HG02759 (cell line): ENCODE results near the gene RAB3GAP1.

ENCODE experiments used
- ATAC-seq: cut with Tn5 transposase; IDR thresholded peaks from one replicate; pipeline ENCODE4 v1.9.1; 2021; ENCODE audit warnings: mild to moderate bottlenecking, moderate library complexity; ENCODE audit not compliant: unreplicated experiment

The RAB3GAP1 gene

GRCh38 chr2:135208016-135208415, 155.9 kb downstream of the RAB3GAP1 start:
- no peak for ATAC-seq

GRCh38 chr2:135212757-135213156, 160.7 kb downstream of the RAB3GAP1 start:
- no peak for ATAC-seq

- ATAC-seq = no peak
Observed at GRCh38 chr2:135218426-135218825, 166.3 kb downstream of the RAB3GAP1 start.

- ATAC-seq = no peak
Observed at GRCh38 chr2:135219226-135219625, 167.1 kb downstream of the RAB3GAP1 start.
